SJCRH30 (cell line): ENCODE results near the gene SUN1. TPM values are rescaled to one million over a fixed set of nuclear protein-coding genes. Genes with fewer than 3 reads are reported as not detected.
"Not testable (repeated sequence)": the region's sequence is repeated elsewhere in the genome, so short reads cannot be mapped to it uniquely, and the experiment has no call there.

Experiments
- DNase-seq, 2 experiments: peaks; one replicate each; pipeline ENCODE4 v3.0.0-alpha.2; 2015 to 2020
- H3K27ac ChIP-seq: fragments of 250-450 bp; sonication (Bioruptor Pico); 2 replicates; pipeline ENCODE4 v1.5.1; 2020; ENCODE audit warnings: mild to moderate bottlenecking, moderate library complexity
- H3K27me3 ChIP-seq: fragments of 250-450 bp; sonication (Bioruptor Pico); 2 replicates; pipeline ENCODE4 v1.5.1; 2020; ENCODE audit warnings: mild to moderate bottlenecking, moderate library complexity
- H3K36me3 ChIP-seq: fragments of 250-450 bp; sonication (Bioruptor Pico); 2 replicates; pipeline ENCODE4 v1.5.1; 2020; ENCODE audit warnings: mild to moderate bottlenecking, moderate library complexity
- H3K4me1 ChIP-seq: fragments of 250-450 bp; sonication (Bioruptor Pico); 2 replicates; pipeline ENCODE4 v1.5.1; 2020; ENCODE audit warnings: mild to moderate bottlenecking, moderate library complexity
- H3K4me3 ChIP-seq: fragments of 250-450 bp; sonication (Bioruptor Pico); 2 replicates; pipeline ENCODE4 v1.5.1; 2020; ENCODE audit warnings: mild to moderate bottlenecking, moderate library complexity
- H3K9me3 ChIP-seq: fragments of 250-450 bp; sonication (Bioruptor Pico); replicated peaks from 2 replicates; pipeline ENCODE4 v1.5.1; 2020; ENCODE audit warnings: mild to moderate bottlenecking, moderate library complexity
- total RNA-seq: library from RNA; depleted of rRNA; stranded (reverse); fragments of >200 nt; shearing (Covaris generic); gene quantifications from 2 replicates; pipeline ENCODE4 v1.2.3, GENCODE V29; 2014; rRNA removed

Gene SUN1
- total RNA-seq: 62.0 and 83.3 TPM in 2 replicates

GRCh38 chr7:832167-832967, at the start of gene SUN1:
Gene SUN1, plus strand, starts transcription at chr7:832476. Its CDS starts 49 bp downstream, at chr7:832525.
- DNase-seq: no peak
- Histone ChIP-seq H3K27me3 (no peaks in the 10 kb centered on the region), H3K4me3 (no peak within 1 kb of the TSS), H3K9me3 (no peaks in the 10 kb centered on the region), H3K27ac (no peak within 1 kb of the TSS), H3K4me1 (no peaks in the 10 kb centered on the region), H3K36me3 (0 out of 2 replicates have a peak, but pooled peaks cover 3% of the 10 kb centered on the region)

GRCh38 chr7:782718-783449, 49.4 kb upstream of the SUN1 start:
- DNase-seq: no peak
- Histone ChIP-seq H3K36me3 (peaks cover 4% of the 10 kb centered on the region; the same call in 1 of the 2 replicates), H3K4me3 (no peak overlapping the region), H3K4me1 (no peaks in the 10 kb centered on the region), H3K9me3 (no peaks in the 10 kb centered on the region), H3K27me3 (no peaks in the 10 kb centered on the region), H3K27ac (no peak overlapping the region)

GRCh38 chr7:783556-784490, 48.5 kb upstream of the SUN1 start:
- H3K4me3 ChIP-seq: no peak overlapping the region
- H3K27ac ChIP-seq: no peak overlapping the region
- no peak for DNase-seq
- no peaks in the 10 kb centered on the region for H3K27me3 ChIP-seq
- H3K4me1 ChIP-seq: no peaks in the 10 kb centered on the region
- H3K9me3 ChIP-seq: no peaks in the 10 kb centered on the region
- peaks cover 4% of the 10 kb centered on the region; the same call in 1 of the 2 replicates for H3K36me3 ChIP-seq

- no peak overlapping the region for H3K4me3 ChIP-seq
- no peaks in the 10 kb centered on the region for H3K9me3 ChIP-seq
- no peak for DNase-seq
- no peak overlapping the region for H3K27ac ChIP-seq
- peaks cover 4% of the 10 kb centered on the region; the same call in 1 of the 2 replicates for H3K36me3 ChIP-seq
- H3K27me3 ChIP-seq: no peaks in the 10 kb centered on the region
- no peaks in the 10 kb centered on the region for H3K4me1 ChIP-seq
These were observed 47.3 kb upstream of the SUN1 start for GRCh38 chr7:784971-785370.

- Histone ChIP-seq H3K27ac (no peak overlapping the region), H3K4me3 (no peak overlapping the region), H3K27me3 (no peaks in the 10 kb centered on the region), H3K4me1 (no peaks in the 10 kb centered on the region), H3K9me3 (no peaks in the 10 kb centered on the region), H3K36me3 (peaks cover 4% of the 10 kb centered on the region; the same call in 1 of the 2 replicates)
- DNase-seq: no peak
These were observed 46.9 kb upstream of the SUN1 start for GRCh38 chr7:785416-785815.

GRCh38 chr7:786472-787255, 45.6 kb upstream of the SUN1 start:
- H3K9me3 ChIP-seq: no peaks in the 10 kb centered on the region
- peak; percentile 53 to 66 for DNase-seq
- H3K4me1 ChIP-seq: no peaks in the 10 kb centered on the region
- no peak overlapping the region for H3K4me3 ChIP-seq
- no peaks in the 10 kb centered on the region for H3K27me3 ChIP-seq
- no peak overlapping the region for H3K27ac ChIP-seq
- peaks cover 4% of the 10 kb centered on the region; the same call in 1 of the 2 replicates for H3K36me3 ChIP-seq

- no peaks in the 10 kb centered on the region for H3K4me1 ChIP-seq
- no peak overlapping the region for H3K27ac ChIP-seq
- H3K4me3 ChIP-seq: no peak overlapping the region
- no peak for DNase-seq
- no peaks in the 10 kb centered on the region for H3K9me3 ChIP-seq
- no peaks in the 10 kb centered on the region for H3K27me3 ChIP-seq
- peaks cover 4% of the 10 kb centered on the region; the same call in 1 of the 2 replicates for H3K36me3 ChIP-seq
These were observed 44.7 kb upstream of the SUN1 start for GRCh38 chr7:787332-788240.

GRCh38 chr7:791519-791918, 40.8 kb upstream of the SUN1 start:
- Histone ChIP-seq H3K27me3 (no peaks in the 10 kb centered on the region), H3K36me3 (no peaks in the 10 kb centered on the region), H3K9me3 (no peaks in the 10 kb centered on the region), H3K27ac (no peak overlapping the region), H3K4me1 (no peaks in the 10 kb centered on the region), H3K4me3 (no peak overlapping the region)
- DNase-seq: no peak

- H3K27me3 ChIP-seq: no peaks in the 10 kb centered on the region
- no peaks in the 10 kb centered on the region for H3K9me3 ChIP-seq
- H3K27ac ChIP-seq: no peak overlapping the region
- no peak for DNase-seq
- H3K36me3 ChIP-seq: no peaks in the 10 kb centered on the region
- peaks cover 12% of the 10 kb centered on the region for H3K4me1 ChIP-seq
- H3K4me3 ChIP-seq: no peak overlapping the region
These were observed 38.1 kb upstream of the SUN1 start for GRCh38 chr7:794207-794606.

- no peak overlapping the region for H3K27ac ChIP-seq
- H3K4me3 ChIP-seq: no peak overlapping the region
These were observed 37.5 kb upstream of the SUN1 start for GRCh38 chr7:794671-795329.

GRCh38 chr7:796434-797169, 35.7 kb upstream of the SUN1 start:
- not testable (repeated sequence) for H3K27ac ChIP-seq, H3K27me3 ChIP-seq, H3K36me3 ChIP-seq, H3K9me3 ChIP-seq, H3K4me3 ChIP-seq
- peak in 1 of 2 experiments; percentile 23 for DNase-seq
- H3K4me1 ChIP-seq: peaks cover 12% of the 10 kb centered on the region

More at GRCh38 chr7:794671-795329, 37.5 kb upstream of the SUN1 start:
- no peaks in the 10 kb centered on the region for H3K9me3 ChIP-seq
- H3K4me1 ChIP-seq: peaks cover 12% of the 10 kb centered on the region
- no peaks in the 10 kb centered on the region for H3K36me3 ChIP-seq
- no peak for DNase-seq
- no peaks in the 10 kb centered on the region for H3K27me3 ChIP-seq

GRCh38 chr7:798921-799470, 33.3 kb upstream of the SUN1 start:
- H3K27ac ChIP-seq: no peak overlapping the region
- H3K4me3 ChIP-seq: no peak overlapping the region
- DNase-seq: no peak
- no peaks in the 10 kb centered on the region for H3K9me3 ChIP-seq
- H3K27me3 ChIP-seq: no peaks in the 10 kb centered on the region
- H3K4me1 ChIP-seq: peaks cover 12% of the 10 kb centered on the region
- H3K36me3 ChIP-seq: no peaks in the 10 kb centered on the region
